PC-9 (cell line): ENCODE data around the gene IMPA2. TPM values are rescaled to one million over a fixed set of nuclear protein-coding genes. Genes with fewer than 3 reads are reported as not detected.

Experiments
- BruUV-seq: library from RNA; stranded (reverse); fragments of 400-500 nt; replicated peaks from 2 replicates; lab custom pipeline; 2021; lab: Mats Ljungman, UMichigan
- CTCF ChIA-PET: fragments of 300-600 bp; sonication (Branson Sonifier 250); formaldehyde crosslinking; loops from one replicate; lab custom pipeline; 2022; ENCODE audit warnings: antibody characterized with exemption; lab: Charles Lee
- POLR2A ChIA-PET: fragments of 300-600 bp; sonication (Branson Sonifier 250); formaldehyde crosslinking; loops from one replicate; lab custom pipeline; 2022; ENCODE audit warnings: antibody characterized with exemption; ENCODE audit not compliant: unreplicated experiment; lab: Charles Lee
- DNase-seq, 2 experiments: peaks; one replicate each; pipeline versions ENCODE4 v3.0.0 to v3.0.0-alpha.2; 2015 to 2022; ENCODE audit warnings: mixed read lengths in 1 of 2
- H2AFZ ChIP-seq: fragments of 200-600 bp; sonication (generic); 2 replicates; pipeline ENCODE4 v1.8.1; 2017; ENCODE audit warnings: antibody characterized with exemption
- H3F3A ChIP-seq: fragments of 200-600 bp; sonication (generic); 2 replicates; pipeline ENCODE4 v1.8.1; 2017; ENCODE audit warnings: antibody characterized with exemption, mild to moderate bottlenecking, low read depth; ENCODE audit not compliant: insufficient read depth
- H3K27ac ChIP-seq: fragments of 200-600 bp; sonication (generic); 2 replicates; pipeline ENCODE4 v1.6.1; 2016; ENCODE audit warnings: mixed run types
- H3K27me3 ChIP-seq: fragments of 200-600 bp; sonication (generic); 2 replicates; pipeline ENCODE4 v1.6.1; 2016; ENCODE audit warnings: low read depth, mixed run types; ENCODE audit not compliant: insufficient read depth
- H3K36me3 ChIP-seq: fragments of 200-600 bp; sonication (generic); 2 replicates; pipeline ENCODE4 v1.6.1; 2016; ENCODE audit warnings: low read depth, mixed run types
- H3K4me1 ChIP-seq: fragments of 200-600 bp; sonication (generic); replicated peaks from 2 replicates; pipeline ENCODE4 v1.6.1; 2016; ENCODE audit warnings: mixed run types; ENCODE audit not compliant: insufficient read depth
- H3K4me2 ChIP-seq: fragments of 200-600 bp; sonication (generic); 2 replicates; pipeline ENCODE4 v1.6.1; 2017; ENCODE audit warnings: mixed run types
- H3K4me3 ChIP-seq: fragments of 200-600 bp; sonication (generic); 2 replicates; pipeline ENCODE4 v1.6.1; 2016; ENCODE audit warnings: mixed run types
- H3K79me2 ChIP-seq: fragments of 200-600 bp; sonication (generic); 2 replicates; pipeline ENCODE4 v1.6.1; 2017; ENCODE audit warnings: low read depth, mixed run types
- H3K9me2 ChIP-seq: fragments of 200-600 bp; sonication (generic); 2 replicates; pipeline ENCODE4 v1.8.1; 2017; ENCODE audit warnings: mild to moderate bottlenecking; ENCODE audit not compliant: insufficient read depth
- H3K9me3 ChIP-seq: fragments of 200-600 bp; sonication (generic); 2 replicates; pipeline ENCODE4 v1.8.1; 2016; ENCODE audit warnings: low read depth; ENCODE audit not compliant: insufficient read depth
- H4K20me1 ChIP-seq: fragments of 200-600 bp; sonication (generic); 2 replicates; pipeline ENCODE4 v1.8.1; 2017; ENCODE audit not compliant: insufficient read depth
- EZH2 ChIP-seq: fragments of 200-600 bp; sonication (generic); IDR thresholded peaks from 2 replicates; pipeline ENCODE4 v1.8.0; 2017; ENCODE audit warnings: antibody characterized with exemption, low read depth
- intact Hi-C: fragments of 100-400 bp; cut with micrococcal nuclease; formaldehyde crosslinking; loops from one replicate; pipeline ENCODE4 v1.10.0; 2022; ENCODE audit not compliant: unreplicated experiment
- total RNA-seq: library from RNA; stranded (reverse); gene quantifications from 2 replicates; pipeline ENCODE4 v1.2.3, GENCODE V29; 2021
- TF ChIP-seq, protein P1 (sequence below): fragments of 200-600 bp; sonication (generic); conservative IDR thresholded peaks from 2 replicates; pipeline ENCODE4 v1.6.1; 2017; ENCODE audit warnings: mixed run types, antibody characterized with exemption, mild to moderate bottlenecking, moderate library complexity

Gene IMPA2
- total RNA-seq, 1 experiment from 2014 or later, result 91.4 TPM

DNA sequence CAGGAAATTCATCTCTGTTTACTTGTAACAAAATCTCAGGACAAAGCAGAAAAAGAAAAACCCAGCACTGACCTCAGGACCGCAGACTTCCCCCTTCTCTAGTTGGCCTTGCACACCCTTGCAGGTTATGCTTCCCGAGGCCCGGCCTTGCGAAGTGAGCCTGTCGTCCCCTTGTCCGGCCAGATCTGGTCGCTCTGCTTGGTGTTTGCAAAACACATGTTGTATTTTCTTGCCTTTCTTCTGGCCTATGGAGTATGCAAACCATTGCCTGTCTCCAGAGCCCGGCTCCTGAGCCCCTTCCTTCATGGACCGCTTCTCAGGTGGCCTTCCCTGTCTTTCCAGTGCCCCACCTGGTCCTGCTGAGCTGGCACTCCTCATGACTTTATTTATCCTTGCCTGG, 4.8 kb downstream of the IMPA2 start:
- Histone ChIP-seq H3K9me2 (no peaks in the 10 kb centered on the region), H2AFZ (no peak overlapping the region), H4K20me1 (no peaks in the 10 kb centered on the region), H3F3A (peaks cover 10% of the 10 kb centered on the region; the same call in 1 of the 2 replicates), H3K36me3 (no peaks in the 10 kb centered on the region), H3K9me3 (no peaks in the 10 kb centered on the region), H3K4me1 (peaks cover 13% of the 10 kb centered on the region), H3K4me2 (no peak overlapping the region), H3K4me3 (no peak overlapping the region), H3K27ac (no peak overlapping the region), H3K27me3 (no peaks in the 10 kb centered on the region), H3K79me2 (peaks cover 10% of the 10 kb centered on the region)
- CTCF ChIA-PET, result interaction anchor here (0.6 to 1.0 kb wide), 3 partner anchors 48 to 191 kb away, joined by 3 to 5 read pairs (median 4); no protein-coding TSS in a partner anchor
- TF ChIP-seq, protein P1, sequence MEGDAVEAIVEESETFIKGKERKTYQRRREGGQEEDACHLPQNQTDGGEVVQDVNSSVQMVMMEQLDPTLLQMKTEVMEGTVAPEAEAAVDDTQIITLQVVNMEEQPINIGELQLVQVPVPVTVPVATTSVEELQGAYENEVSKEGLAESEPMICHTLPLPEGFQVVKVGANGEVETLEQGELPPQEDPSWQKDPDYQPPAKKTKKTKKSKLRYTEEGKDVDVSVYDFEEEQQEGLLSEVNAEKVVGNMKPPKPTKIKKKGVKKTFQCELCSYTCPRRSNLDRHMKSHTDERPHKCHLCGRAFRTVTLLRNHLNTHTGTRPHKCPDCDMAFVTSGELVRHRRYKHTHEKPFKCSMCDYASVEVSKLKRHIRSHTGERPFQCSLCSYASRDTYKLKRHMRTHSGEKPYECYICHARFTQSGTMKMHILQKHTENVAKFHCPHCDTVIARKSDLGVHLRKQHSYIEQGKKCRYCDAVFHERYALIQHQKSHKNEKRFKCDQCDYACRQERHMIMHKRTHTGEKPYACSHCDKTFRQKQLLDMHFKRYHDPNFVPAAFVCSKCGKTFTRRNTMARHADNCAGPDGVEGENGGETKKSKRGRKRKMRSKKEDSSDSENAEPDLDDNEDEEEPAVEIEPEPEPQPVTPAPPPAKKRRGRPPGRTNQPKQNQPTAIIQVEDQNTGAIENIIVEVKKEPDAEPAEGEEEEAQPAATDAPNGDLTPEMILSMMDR, result no peak
- no peak for TF ChIP-seq EZH2
- no TSS peak for BruUV-seq
- POLR2A ChIA-PET, result no interaction called here
- intact Hi-C loops, result loop anchor here (10.0 kb wide), 1 partner anchor 389 kb away; the partner anchor contains the start of gene AFG3L2
- DNase-seq, result no peak

DNA sequence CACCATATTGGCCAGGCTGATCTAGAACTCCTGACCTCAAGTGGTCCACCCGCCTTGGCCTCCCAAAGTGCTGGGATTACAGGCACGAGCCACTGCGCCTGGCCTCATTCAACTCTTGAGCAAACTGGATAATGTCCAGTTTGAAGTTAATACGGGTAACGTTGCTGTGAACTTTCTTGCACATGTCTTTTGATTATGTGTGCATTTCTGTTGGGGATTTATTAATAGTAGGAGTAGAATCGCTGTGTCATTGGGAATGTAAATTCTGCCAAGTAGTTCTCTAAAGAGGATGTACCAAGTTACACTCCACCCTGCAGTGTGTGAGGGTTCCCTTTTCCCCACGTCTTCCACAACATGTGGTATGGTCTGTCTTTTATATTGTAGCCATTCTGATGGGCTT, 6.2 kb downstream of the IMPA2 start:
- Histone ChIP-seq H3K4me1 (peaks cover 8% of the 10 kb centered on the region), H4K20me1 (no peaks in the 10 kb centered on the region), H3F3A (peaks cover under 1% of the 10 kb centered on the region; the same call in 1 of the 2 replicates), H3K27me3 (no peaks in the 10 kb centered on the region), H3K36me3 (no peaks in the 10 kb centered on the region), H3K4me2 (no peak overlapping the region), H3K4me3 (no peak overlapping the region), H3K27ac (no peak overlapping the region), H3K79me2 (peaks cover 6% of the 10 kb centered on the region), H2AFZ (no peak overlapping the region), H3K9me2 (no peaks in the 10 kb centered on the region), H3K9me3 (no peaks in the 10 kb centered on the region)
- ChIA-PET CTCF (no interaction called here), POLR2A (no interaction called here)
- DNase-seq, result no peak
- TF ChIP-seq, protein P1, result no peak
- TF ChIP-seq EZH2, result no peak
- intact Hi-C loops, result loop anchor here (10.0 kb wide), 1 partner anchor 387 kb away; the partner anchor contains the start of gene AFG3L2
- no TSS peak for BruUV-seq

DNA sequence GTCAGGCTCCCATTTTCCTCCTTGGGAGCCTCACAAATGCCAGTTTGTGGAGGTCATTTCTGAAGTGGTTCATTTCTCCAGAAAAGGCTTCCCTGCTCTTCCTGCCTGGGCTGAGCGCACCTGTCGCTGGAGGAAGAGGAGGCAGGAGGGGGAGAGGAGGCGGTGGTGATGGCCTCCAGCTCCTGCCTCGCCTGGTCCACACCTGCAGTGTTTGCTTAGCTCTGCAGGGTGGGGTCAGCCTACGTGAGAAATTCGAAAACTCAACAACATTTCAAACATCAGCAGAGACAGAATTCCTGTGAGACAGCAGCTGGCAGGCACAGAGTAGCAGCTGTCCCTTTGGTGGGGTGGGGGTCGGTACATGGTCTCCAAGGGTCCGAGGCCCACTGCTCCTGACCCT, 7.9 kb downstream of the IMPA2 start:
- POLR2A ChIA-PET, result no interaction called here
- H3K79me2 ChIP-seq, result no peaks in the 10 kb centered on the region

More for the DNA sequence above, 7.9 kb downstream of the IMPA2 start:
- Histone ChIP-seq H2AFZ (no peak overlapping the region), H3K27ac (no peak overlapping the region), H3K36me3 (no peaks in the 10 kb centered on the region), H3K4me2 (no peak overlapping the region), H3K9me3 (no peaks in the 10 kb centered on the region), H3K9me2 (no peaks in the 10 kb centered on the region), H3K4me3 (no peak overlapping the region), H3F3A (no peaks in the 10 kb centered on the region), H3K27me3 (no peaks in the 10 kb centered on the region), H3K4me1 (peaks cover 5% of the 10 kb centered on the region; the same call in 1 of the 2 replicates), H4K20me1 (no peaks in the 10 kb centered on the region)
- intact Hi-C loops, result loop anchor here (10.0 kb wide), 1 partner anchor 386 kb away; the partner anchor contains the start of gene AFG3L2
- BruUV-seq, result no TSS peak
- no peak for DNase-seq
- TF ChIP-seq, protein P1, result no peak
- no peak for TF ChIP-seq EZH2
- CTCF ChIA-PET, result interaction anchor here (0.8 kb wide), 1 partner anchor 52 kb away, joined by 4 read pairs; no protein-coding TSS in a partner anchor
